PC-9 (cell line): ENCODE data around the gene CC2D2A. TPM values are rescaled to one million over a fixed set of nuclear protein-coding genes. Genes with fewer than 3 reads are reported as not detected.

ENCODE experiments used
- BruUV-seq: library from RNA; stranded (reverse); fragments of 400-500 nt; replicated peaks from 2 replicates; lab custom pipeline; 2021; lab: Mats Ljungman, UMichigan
- CTCF ChIA-PET: fragments of 300-600 bp; sonication (Branson Sonifier 250); formaldehyde crosslinking; loops from one replicate; lab custom pipeline; 2022; ENCODE audit warnings: antibody characterized with exemption; lab: Charles Lee
- POLR2A ChIA-PET: fragments of 300-600 bp; sonication (Branson Sonifier 250); formaldehyde crosslinking; loops from one replicate; lab custom pipeline; 2022; ENCODE audit warnings: antibody characterized with exemption; ENCODE audit not compliant: unreplicated experiment; lab: Charles Lee
- DNase-seq, 2 experiments: peaks; one replicate each; pipeline versions ENCODE4 v3.0.0 to v3.0.0-alpha.2; 2015 to 2022; ENCODE audit warnings: mixed read lengths in 1 of 2
- H2AFZ ChIP-seq: fragments of 200-600 bp; sonication (generic); 2 replicates; pipeline ENCODE4 v1.8.1; 2017; ENCODE audit warnings: antibody characterized with exemption
- H3F3A ChIP-seq: fragments of 200-600 bp; sonication (generic); 2 replicates; pipeline ENCODE4 v1.8.1; 2017; ENCODE audit warnings: antibody characterized with exemption, mild to moderate bottlenecking, low read depth; ENCODE audit not compliant: insufficient read depth
- H3K27ac ChIP-seq: fragments of 200-600 bp; sonication (generic); 2 replicates; pipeline ENCODE4 v1.6.1; 2016; ENCODE audit warnings: mixed run types
- H3K27me3 ChIP-seq: fragments of 200-600 bp; sonication (generic); 2 replicates; pipeline ENCODE4 v1.6.1; 2016; ENCODE audit warnings: low read depth, mixed run types; ENCODE audit not compliant: insufficient read depth
- H3K36me3 ChIP-seq: fragments of 200-600 bp; sonication (generic); 2 replicates; pipeline ENCODE4 v1.6.1; 2016; ENCODE audit warnings: low read depth, mixed run types
- H3K4me1 ChIP-seq: fragments of 200-600 bp; sonication (generic); replicated peaks from 2 replicates; pipeline ENCODE4 v1.6.1; 2016; ENCODE audit warnings: mixed run types; ENCODE audit not compliant: insufficient read depth
- H3K4me2 ChIP-seq: fragments of 200-600 bp; sonication (generic); 2 replicates; pipeline ENCODE4 v1.6.1; 2017; ENCODE audit warnings: mixed run types
- H3K4me3 ChIP-seq: fragments of 200-600 bp; sonication (generic); 2 replicates; pipeline ENCODE4 v1.6.1; 2016; ENCODE audit warnings: mixed run types
- H3K79me2 ChIP-seq: fragments of 200-600 bp; sonication (generic); 2 replicates; pipeline ENCODE4 v1.6.1; 2017; ENCODE audit warnings: low read depth, mixed run types
- H3K9me2 ChIP-seq: fragments of 200-600 bp; sonication (generic); 2 replicates; pipeline ENCODE4 v1.8.1; 2017; ENCODE audit warnings: mild to moderate bottlenecking; ENCODE audit not compliant: insufficient read depth
- H3K9me3 ChIP-seq: fragments of 200-600 bp; sonication (generic); 2 replicates; pipeline ENCODE4 v1.8.1; 2016; ENCODE audit warnings: low read depth; ENCODE audit not compliant: insufficient read depth
- H4K20me1 ChIP-seq: fragments of 200-600 bp; sonication (generic); 2 replicates; pipeline ENCODE4 v1.8.1; 2017; ENCODE audit not compliant: insufficient read depth
- EZH2 ChIP-seq: fragments of 200-600 bp; sonication (generic); IDR thresholded peaks from 2 replicates; pipeline ENCODE4 v1.8.0; 2017; ENCODE audit warnings: antibody characterized with exemption, low read depth
- intact Hi-C: fragments of 100-400 bp; cut with micrococcal nuclease; formaldehyde crosslinking; loops from one replicate; pipeline ENCODE4 v1.10.0; 2022; ENCODE audit not compliant: unreplicated experiment
- total RNA-seq: library from RNA; stranded (reverse); gene quantifications from 2 replicates; pipeline ENCODE4 v1.2.3, GENCODE V29; 2021
- TF ChIP-seq, protein P1 (sequence below): fragments of 200-600 bp; sonication (generic); conservative IDR thresholded peaks from 2 replicates; pipeline ENCODE4 v1.6.1; 2017; ENCODE audit warnings: mixed run types, antibody characterized with exemption, mild to moderate bottlenecking, moderate library complexity

Gene CC2D2A
- total RNA-seq, 1 experiment from 2014 or later, result 6.9 TPM

DNA sequence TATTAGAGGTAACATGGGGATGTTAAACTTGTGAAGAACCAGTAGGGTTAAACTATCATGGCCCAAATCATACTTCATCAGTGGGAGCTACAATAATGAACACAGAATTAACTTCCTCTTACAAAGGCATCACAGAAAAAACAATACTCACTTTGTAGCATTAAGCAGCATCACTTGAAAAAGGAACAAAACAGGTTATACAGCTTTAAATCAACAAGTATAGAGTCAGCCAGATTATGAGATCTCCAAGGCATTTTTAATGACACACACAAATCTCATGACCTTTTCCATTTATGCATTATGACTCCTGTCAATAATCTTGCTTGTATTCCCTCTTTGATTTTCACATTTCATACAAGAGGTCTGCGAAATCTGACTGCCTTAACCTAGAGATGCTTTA, 167.1 kb downstream of the CC2D2A start:
- H2AFZ ChIP-seq, result no peak overlapping the region
- POLR2A ChIA-PET, result interaction anchor here (0.7 kb wide), 1 partner anchor 41 kb away, joined by 3 read pairs; no protein-coding TSS in a partner anchor
- H3K36me3 ChIP-seq, result peaks cover 8% of the 10 kb centered on the region
- CTCF ChIA-PET, result no interaction called here
- no peaks in the 10 kb centered on the region for H3K9me3 ChIP-seq
- no peaks in the 10 kb centered on the region for H3K9me2 ChIP-seq
- DNase-seq, result peak in 1 of 2 experiments; percentile 81
- no TSS peak for BruUV-seq
- intact Hi-C loops, result no loop called here
- H3F3A ChIP-seq, result peaks cover 13% of the 10 kb centered on the region; the same call in 1 of the 2 replicates
- no peaks in the 10 kb centered on the region; the same call in 1 of the 2 replicates for H4K20me1 ChIP-seq
- peak overlapping the region; percentile 14 for H3K4me2 ChIP-seq
- no peaks in the 10 kb centered on the region for H3K27me3 ChIP-seq
- H3K4me3 ChIP-seq, result no peak overlapping the region
- H3K4me1 ChIP-seq, result peaks cover 15% of the 10 kb centered on the region
- H3K27ac ChIP-seq, result peak overlapping the region; percentile 63
- no peaks in the 10 kb centered on the region for H3K79me2 ChIP-seq
- TF ChIP-seq, protein P1, sequence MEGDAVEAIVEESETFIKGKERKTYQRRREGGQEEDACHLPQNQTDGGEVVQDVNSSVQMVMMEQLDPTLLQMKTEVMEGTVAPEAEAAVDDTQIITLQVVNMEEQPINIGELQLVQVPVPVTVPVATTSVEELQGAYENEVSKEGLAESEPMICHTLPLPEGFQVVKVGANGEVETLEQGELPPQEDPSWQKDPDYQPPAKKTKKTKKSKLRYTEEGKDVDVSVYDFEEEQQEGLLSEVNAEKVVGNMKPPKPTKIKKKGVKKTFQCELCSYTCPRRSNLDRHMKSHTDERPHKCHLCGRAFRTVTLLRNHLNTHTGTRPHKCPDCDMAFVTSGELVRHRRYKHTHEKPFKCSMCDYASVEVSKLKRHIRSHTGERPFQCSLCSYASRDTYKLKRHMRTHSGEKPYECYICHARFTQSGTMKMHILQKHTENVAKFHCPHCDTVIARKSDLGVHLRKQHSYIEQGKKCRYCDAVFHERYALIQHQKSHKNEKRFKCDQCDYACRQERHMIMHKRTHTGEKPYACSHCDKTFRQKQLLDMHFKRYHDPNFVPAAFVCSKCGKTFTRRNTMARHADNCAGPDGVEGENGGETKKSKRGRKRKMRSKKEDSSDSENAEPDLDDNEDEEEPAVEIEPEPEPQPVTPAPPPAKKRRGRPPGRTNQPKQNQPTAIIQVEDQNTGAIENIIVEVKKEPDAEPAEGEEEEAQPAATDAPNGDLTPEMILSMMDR, result no peak
- no peak for TF ChIP-seq EZH2

DNA sequence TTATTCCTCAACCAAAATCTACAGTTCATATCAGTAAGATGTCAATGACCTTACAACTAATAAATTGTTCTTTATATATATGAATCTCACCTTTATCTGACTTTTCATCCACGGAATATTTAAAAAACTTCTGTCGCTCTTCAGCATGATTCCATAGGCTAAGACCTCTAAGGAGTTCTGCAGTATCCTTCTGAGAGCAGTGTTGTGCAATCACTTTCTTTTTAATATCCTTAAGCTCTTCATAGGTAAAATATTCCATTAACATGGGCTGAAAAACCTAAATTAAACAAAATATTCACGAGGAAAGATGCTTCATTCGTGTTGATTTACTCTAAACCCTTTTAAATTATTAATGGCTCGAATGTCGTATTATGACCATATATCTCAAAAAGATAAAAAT, 168.7 kb downstream of the CC2D2A start:
- Histone ChIP-seq H3K27ac (no peak overlapping the region), H2AFZ (no peak overlapping the region), H3K4me2 (no peak overlapping the region), H3K4me3 (no peak overlapping the region), H3K4me1 (peaks cover 15% of the 10 kb centered on the region), H3K9me2 (no peaks in the 10 kb centered on the region), H3K79me2 (no peaks in the 10 kb centered on the region), H3K9me3 (no peaks in the 10 kb centered on the region), H3F3A (peaks cover 13% of the 10 kb centered on the region; the same call in 1 of the 2 replicates), H4K20me1 (no peaks in the 10 kb centered on the region; the same call in 1 of the 2 replicates), H3K27me3 (no peaks in the 10 kb centered on the region), H3K36me3 (peaks cover 8% of the 10 kb centered on the region)
- POLR2A ChIA-PET, result no interaction called here
- BruUV-seq, result no TSS peak
- intact Hi-C loops, result no loop called here
- TF ChIP-seq, protein P1, result no peak
- no peak for TF ChIP-seq EZH2
- DNase-seq, result no peak
- CTCF ChIA-PET, result no interaction called here

DNA sequence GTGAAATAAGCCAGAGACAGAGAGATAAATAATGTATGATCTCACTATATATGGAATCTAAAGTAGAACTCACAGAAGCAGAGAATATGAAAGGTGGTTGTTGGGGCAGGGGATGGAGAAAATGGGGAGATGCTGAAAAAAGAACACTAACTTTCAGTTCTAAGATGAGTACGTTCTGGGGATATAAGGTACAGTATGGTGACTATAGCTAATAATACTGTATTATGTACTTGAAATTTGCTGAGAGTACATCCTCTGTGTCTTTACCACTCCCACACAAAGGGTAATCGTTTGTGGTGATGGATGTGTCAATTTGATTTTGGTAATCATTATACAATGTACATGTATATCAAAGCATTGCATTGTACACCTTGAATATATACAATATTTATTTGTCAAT, 178.9 kb downstream of the CC2D2A start:
- POLR2A ChIA-PET, result no interaction called here
- no peak overlapping the region for H2AFZ ChIP-seq
- TF ChIP-seq EZH2, result no peak
- TF ChIP-seq, protein P1, result no peak
- intact Hi-C loops, result no loop called here
- H3K27ac ChIP-seq, result no peak overlapping the region
- H3K4me2 ChIP-seq, result no peak overlapping the region
- no peaks in the 10 kb centered on the region; the same call in 1 of the 2 replicates for H3K36me3 ChIP-seq
- no peak overlapping the region for H3K4me3 ChIP-seq
- H3K27me3 ChIP-seq, result no peaks in the 10 kb centered on the region
- H3K4me1 ChIP-seq, result peaks cover 15% of the 10 kb centered on the region
- H3F3A ChIP-seq, result no peaks in the 10 kb centered on the region
- H3K9me3 ChIP-seq, result no peaks in the 10 kb centered on the region
- CTCF ChIA-PET, result interaction anchor here (1.1 kb wide), 1 partner anchor 13 kb away, joined by 10 read pairs; no protein-coding TSS in a partner anchor
- H3K9me2 ChIP-seq, result no peaks in the 10 kb centered on the region
- no peak for DNase-seq
- BruUV-seq, result no TSS peak
- no peaks in the 10 kb centered on the region for H4K20me1 ChIP-seq
- peaks cover 77% of the 10 kb centered on the region for H3K79me2 ChIP-seq
